Kasumi-1 (cell line): ENCODE data around the gene FBLN2.
A peak's percentile ranks its signal among the peaks of the same experiment; 100 is the strongest.

ENCODE experiments used
- DNase-seq, 2 experiments: peaks; one replicate each; lab custom pipeline; 2025; lab: John Stamatoyannopoulos, UW

The FBLN2 gene

GRCh38 chr3:13648060-13649001 is 99.4 kb downstream of the FBLN2 start:
- DNase-seq = peak; percentile 64 to 65

GRCh38 chr3:13650210-13651056 is 101.5 kb downstream of the FBLN2 start:
- peak; percentile 64 to 66 for DNase-seq

GRCh38 chr3:13651057-13651400 is 102.1 kb downstream of the FBLN2 start:
- DNase-seq = no peak

- DNase-seq = no peak
Measured at GRCh38 chr3:13651775-13652428, 103.0 kb downstream of the FBLN2 start.

- no peak for DNase-seq
Measured at GRCh38 chr3:13652728-13653127, 103.8 kb downstream of the FBLN2 start.

- no peak for DNase-seq
Measured at GRCh38 chr3:13653631-13654279, 104.8 kb downstream of the FBLN2 start.

GRCh38 chr3:13654330-13655060 is 105.6 kb downstream of the FBLN2 start:
- DNase-seq = no peak

GRCh38 chr3:13655061-13655913 is 106.4 kb downstream of the FBLN2 start:
- no peak for DNase-seq

- DNase-seq = peak in 1 of 2 experiments; percentile 10
Measured at GRCh38 chr3:13656584-13657301, 107.8 kb downstream of the FBLN2 start.

- DNase-seq = peak; percentile 47 to 62
Measured at GRCh38 chr3:13657660-13658435, 108.9 kb downstream of the FBLN2 start.

- DNase-seq = no peak
Measured at GRCh38 chr3:13658681-13659080, 109.8 kb downstream of the FBLN2 start.

GRCh38 chr3:13659221-13659969 is 110.5 kb downstream of the FBLN2 start:
- no peak for DNase-seq

- no peak for DNase-seq
Measured at GRCh38 chr3:13660042-13660874, 111.3 kb downstream of the FBLN2 start.

- DNase-seq = no peak
Measured at GRCh38 chr3:13661121-13661520, 112.2 kb downstream of the FBLN2 start.

- no peak for DNase-seq
Measured at GRCh38 chr3:13662238-13662847, 113.4 kb downstream of the FBLN2 start.

GRCh38 chr3:13663781-13664535 is 115.0 kb downstream of the FBLN2 start:
- DNase-seq = no peak
